GM10847 (cell line): Measurements from ENCODE around the gene ATP6V1C2.
A peak's percentile ranks its signal among the peaks of the same experiment; 100 is the strongest.

Source experiments
- POLR2A ChIP-seq: IDR thresholded peaks from 2 replicates; pipeline ENCODE4 v1.6.1; 2011; ENCODE audit not compliant: insufficient read length; ENCODE audit errors: extremely low read depth

The ATP6V1C2 gene

DNA sequence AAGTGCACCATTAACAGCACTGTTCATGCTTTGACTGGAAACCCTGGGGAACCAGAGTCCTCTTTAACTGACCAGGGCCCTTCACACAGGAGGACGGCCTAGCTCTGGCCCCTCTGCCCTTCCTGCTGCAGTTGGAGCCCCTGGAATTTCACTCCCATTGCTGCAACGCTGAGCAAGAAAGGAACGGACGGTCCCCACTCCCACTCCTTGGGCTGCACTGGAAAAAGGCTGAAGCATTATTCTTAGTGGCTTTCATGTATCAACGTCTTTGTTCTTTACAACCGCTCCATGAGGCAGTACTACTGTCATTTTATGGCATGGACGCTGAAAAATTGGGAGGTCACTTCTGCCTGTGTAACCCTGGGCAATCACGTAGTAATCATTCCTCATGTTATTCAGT, 81.2 kb downstream of the ATP6V1C2 start:
- TF ChIP-seq POLR2A, result no peak

DNA sequence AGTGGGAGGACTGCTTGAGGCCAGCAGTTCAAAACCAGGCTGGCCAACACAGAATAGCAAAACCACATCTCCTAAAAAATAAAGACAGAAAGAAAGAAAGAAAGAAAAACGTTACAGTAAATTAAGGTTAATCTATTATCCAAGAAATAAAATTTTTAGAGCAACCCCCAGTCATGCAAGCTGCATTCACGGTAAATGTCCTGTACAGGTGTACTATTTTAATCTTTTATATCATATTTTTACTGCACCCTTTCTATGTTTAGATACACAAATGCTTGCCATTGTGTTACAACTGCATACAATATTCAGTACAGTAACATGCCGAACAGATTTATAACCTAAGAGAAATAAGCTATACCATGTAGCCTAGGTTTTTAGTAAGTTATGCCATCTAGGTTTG, 85.1 kb downstream of the ATP6V1C2 start:
- no peak for TF ChIP-seq POLR2A

DNA sequence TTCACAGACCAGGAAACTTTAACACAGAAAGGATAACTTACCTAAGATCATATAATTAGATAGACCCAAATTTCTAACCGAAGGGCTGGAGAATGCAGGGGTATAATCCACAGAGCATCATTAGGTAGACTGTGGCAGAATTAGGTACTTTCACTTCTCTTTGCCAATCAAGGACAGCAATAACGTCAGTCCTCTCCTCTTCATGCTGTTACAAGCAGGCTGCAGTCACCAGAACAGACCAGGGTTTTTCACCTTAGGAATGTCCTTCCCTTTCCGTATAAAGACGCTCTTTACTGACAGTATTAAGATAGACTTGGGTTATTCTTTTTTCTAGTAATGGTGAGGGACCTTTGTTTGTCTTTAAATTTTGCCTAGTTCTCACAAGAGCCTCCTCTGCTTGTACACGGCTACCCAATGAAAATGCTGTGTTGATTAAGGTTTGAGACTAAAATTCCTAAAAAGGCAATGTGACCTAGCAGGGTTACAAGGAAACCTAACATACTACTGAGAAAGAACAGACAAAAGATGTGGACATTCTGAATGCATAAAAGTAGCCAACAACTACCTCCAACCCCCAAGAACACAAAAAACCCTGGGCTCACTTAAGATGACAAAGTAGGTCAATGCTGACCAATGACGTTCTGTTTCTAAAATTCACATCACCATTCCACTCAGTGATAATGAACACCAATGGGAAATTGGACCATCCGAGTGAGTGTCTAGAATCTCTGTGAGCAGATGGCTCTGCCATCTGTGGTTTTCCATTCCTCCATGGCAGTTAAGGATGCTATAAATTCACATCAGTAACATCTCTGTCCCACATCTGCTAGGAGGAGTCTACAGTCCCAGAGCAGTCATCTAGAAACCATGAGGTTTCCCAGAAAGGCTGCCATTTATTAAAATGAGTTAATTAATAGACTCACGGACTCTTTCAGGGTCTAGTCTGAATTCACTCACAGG, 89.1 kb downstream of the ATP6V1C2 start:
- no peak for TF ChIP-seq POLR2A

DNA sequence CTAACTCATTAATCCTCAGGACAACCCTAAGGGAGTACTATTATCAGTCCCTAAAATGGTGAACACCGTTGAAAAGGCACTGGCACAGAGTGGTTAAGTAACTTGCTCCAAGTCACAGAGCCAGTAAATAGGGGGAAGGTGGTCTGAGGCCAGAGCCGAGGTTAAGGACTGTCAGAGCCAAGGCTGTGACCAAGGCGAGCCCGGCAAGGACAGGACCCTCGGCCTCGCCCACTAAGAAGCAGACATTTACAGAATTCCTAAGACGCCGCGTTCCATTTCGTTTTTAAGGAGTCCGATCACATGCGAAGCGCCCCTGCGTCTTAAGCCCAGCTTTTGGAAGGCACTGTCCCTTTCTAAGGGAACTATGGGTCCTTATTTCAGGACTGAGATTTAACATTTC, 90.1 kb downstream of the ATP6V1C2 start:
- no peak for TF ChIP-seq POLR2A

DNA sequence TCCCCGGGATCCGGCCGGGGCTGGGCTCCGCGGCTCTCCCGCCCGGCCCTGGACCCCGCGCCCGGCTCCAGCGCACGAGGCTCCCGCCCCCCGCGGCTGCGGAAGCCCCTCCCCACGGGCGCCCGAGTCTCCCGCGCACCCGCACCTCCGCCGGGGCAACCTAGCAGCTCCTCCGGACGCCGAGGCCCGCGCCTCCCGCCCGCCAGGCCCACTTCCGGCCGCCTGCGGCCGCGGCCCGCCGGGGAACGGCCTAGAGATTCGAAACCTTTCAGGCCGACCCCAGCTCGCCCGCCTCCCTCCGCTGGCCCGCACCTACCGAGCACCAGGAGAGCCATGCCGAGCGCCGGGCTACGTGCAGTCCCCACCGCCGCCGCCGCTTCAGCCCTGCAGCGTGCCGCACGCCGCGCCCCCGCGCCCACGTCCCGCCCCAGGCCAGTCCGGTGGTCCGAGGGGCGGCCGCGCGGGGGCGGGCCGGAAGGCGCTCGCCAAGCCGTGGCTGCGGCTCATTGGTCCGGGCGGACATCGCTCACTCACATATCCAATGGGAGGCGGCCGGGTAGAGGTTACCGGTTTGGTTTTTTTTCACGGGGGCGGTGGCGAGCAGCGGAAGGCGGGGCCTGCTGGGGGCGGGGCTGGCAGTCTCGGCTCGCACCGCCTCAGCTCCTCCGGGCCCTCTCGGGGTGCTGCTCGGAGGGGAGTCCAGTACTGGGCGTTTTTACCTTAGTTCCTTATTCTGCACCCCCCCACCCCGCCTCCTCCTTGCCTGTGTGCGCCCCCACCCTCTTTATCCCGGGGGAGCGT, 91.1 kb downstream of the ATP6V1C2 start, which contains the start of gene PDIA6:
PDIA6 (minus strand) TSS at position 424 of the 801 bp plus-strand sequence; CDS start at position 335, 89 bp downstream.
- peak; percentile 58 for TF ChIP-seq POLR2A

DNA sequence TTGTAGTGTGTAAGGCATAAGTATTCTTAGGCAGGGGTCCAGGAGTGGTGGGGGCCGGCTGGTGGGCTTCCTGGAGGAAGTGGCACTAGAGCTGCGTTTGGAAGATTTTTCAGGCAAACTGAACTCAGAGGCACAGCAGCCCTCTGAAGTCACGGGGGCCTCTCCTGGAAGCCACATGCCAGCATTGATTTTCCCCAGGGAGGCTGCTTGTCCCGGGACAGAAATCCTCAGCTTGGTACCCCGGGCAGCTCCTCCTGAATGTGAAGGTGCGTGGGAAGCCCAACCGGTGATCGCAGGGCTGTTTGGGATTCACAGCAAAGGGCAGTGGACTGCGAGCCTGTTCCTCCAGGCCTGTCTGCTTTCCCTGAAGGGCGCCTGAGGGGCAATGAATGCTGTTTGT, 92.7 kb downstream of the ATP6V1C2 start:
- TF ChIP-seq POLR2A, result no peak

DNA sequence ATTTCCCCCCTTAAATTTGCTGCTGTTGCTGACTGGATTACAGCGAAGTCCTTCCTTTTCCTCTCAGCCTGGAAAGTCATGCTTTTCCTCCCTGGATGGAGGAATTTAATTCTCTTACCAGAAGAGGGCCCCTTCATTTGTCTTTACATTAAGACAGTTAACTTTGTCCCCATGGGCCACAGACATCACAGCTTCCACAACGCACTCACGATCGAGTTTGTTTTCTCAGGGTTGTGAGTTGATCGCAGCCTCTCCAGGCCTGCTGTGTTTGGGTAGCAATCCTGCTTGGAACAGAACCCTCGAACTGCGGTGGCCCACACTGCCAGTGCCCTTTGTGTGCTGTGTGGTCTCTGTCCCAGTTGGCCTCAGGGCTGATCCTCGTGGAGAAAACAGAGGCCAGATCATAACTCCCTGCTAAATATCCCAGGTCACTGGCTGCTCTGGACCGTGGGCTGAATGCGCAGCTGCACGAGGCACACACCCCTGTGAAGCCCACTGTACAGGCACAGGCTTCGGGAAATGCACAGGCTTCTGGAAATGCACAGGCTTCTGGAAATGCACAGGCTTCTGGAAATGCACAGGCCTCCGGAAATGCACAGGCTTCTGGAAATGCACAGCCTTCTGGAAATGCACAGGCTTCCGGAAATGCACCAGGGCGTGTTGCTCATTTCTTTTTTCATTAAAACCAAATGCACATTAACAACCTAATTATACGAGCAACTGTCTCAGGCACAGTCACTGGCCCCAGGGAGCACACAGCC, 93.3 kb downstream of the ATP6V1C2 start:
- no peak for TF ChIP-seq POLR2A

DNA sequence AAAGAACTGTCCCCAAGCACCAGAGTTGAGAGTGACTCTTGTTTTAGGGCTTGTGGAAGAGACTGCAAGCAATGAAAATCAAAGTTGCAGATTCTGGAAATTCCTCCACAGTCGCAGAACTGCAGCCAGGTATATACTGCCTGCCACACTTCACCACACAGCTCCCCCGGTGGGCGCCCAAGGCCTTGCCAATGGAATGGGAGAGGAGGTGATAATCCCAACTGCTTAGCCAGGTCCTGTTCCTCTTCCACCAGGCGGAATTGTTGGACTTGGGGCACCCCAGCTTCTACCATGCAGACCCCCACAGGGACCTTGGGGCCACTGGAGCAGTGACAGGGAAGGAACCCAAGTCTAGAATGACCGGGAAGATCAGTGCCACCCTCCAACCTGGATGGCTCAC, 96.0 kb downstream of the ATP6V1C2 start:
- no peak for TF ChIP-seq POLR2A

DNA sequence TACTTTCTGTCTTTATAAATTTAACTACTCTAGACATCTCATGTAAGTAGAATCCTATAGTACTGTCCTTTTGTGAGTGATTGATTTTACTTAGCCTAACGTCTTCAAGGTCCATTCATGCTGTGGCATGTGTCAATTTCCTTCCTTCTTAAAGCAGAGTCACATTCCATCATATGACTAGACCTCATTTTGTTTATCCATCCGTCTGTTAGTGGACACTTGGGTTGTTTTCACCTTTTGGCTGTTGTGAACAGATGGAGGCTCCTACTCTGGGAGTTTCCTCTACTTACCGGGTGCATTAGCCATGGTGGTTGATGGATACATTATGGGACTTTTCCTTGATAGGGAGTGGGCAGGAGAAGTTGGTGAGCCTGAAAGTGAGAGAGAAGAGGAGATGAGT, 97.6 kb downstream of the ATP6V1C2 start:
- no peak for TF ChIP-seq POLR2A

DNA sequence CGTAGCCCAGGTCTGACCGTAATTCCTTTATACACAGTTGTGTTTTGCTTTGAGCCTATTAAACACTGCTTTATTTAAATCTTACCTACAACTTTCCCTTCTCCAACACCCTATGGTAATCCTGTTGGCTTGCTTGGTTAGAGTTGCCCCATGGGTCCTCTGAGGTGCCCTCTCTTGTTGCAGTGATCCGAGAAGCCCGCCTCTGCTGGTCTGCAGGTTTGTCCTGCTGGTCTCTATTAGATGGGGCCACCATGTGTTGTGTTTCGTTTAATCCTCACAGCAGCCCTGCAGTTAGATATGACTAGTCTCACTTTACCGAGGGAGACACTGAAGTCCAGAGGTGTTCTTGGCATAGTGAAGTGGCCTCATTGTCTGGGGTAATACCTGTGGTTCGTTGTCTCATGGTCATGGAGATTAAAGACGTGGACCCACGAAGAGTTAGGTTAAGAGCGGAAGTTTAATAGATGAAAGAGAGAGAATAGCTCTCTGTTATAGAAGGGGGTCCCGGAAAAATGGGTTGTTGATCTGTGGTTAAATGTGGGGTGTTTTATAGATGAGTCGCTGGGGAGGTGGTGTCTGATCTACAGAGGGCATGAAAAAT, 98.4 kb downstream of the ATP6V1C2 start:
- TF ChIP-seq POLR2A, result no peak

DNA sequence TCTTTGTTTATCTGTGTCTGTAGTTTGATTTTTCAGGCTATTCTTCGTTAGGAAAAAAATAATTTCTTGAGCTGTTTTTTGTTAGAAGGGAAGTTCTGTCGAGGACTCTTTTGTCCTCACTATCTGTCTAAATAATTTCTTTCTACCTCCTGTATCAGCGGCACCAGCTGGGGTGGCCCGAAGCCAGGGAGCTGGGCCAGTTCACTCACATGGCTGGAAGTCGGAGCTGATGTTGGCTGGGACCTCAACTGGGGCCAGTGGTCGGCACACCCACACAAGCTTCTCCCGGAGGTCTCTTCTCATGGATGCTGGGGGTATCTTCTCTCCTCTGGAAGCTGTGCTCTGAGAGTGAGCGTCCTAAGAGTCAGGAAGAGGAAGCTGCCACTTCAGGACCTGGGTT, 99.1 kb downstream of the ATP6V1C2 start:
- TF ChIP-seq POLR2A, result no peak

DNA sequence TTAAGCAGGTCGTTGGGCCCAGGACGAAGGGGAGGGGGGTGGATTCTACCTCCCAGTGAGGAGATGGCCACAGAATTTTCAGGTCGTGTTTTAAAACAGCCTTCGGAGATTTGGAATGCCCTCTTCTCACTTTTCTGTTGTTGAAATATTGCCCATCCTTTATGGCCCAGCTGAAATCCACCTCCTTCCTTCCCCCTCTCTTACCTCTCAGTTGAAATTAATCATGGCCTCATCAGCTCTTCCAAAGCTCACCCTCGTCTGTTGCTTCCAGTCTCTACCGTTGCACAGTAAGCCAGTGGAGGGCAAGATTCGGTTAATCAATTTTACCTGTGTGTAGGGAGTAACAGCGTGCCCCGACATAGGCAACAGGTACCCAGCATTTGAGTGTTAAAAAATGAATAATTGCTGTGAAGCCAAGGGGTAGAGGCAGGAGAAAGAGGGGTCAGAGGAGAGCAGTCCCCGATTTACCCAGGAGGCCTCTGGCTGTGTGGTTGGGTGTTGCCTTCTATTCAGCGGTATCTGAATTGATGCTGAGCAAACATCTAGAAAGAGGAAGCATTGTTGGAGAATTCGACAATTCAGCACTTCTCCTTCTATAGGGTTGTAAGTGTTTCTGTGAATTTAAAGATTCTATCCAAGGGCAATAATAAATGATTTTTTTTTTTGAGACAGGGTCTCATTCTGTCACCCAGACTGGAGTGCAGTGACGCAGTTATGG, 99.7 kb downstream of the ATP6V1C2 start:
- no peak for TF ChIP-seq POLR2A

DNA sequence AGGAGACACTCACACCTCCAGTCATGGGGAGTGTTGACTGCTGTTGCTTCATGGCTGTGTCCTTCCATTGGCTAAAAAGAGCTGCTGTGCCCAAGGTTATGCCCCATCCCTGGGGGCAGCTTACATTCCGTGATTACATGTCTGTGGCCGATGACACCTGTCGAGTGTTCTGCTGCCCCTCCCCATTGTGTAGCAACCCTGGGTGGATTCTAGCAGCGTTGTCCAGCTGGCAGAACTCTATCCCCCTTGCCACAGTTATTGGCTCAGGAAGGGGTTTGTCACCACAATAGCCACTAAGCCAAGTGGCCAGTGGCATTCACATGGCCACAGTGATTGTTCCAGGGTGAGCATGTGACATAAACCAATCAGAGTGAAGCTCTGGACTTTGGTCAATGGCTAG, 102.8 kb downstream of the ATP6V1C2 start:
- no peak for TF ChIP-seq POLR2A

DNA sequence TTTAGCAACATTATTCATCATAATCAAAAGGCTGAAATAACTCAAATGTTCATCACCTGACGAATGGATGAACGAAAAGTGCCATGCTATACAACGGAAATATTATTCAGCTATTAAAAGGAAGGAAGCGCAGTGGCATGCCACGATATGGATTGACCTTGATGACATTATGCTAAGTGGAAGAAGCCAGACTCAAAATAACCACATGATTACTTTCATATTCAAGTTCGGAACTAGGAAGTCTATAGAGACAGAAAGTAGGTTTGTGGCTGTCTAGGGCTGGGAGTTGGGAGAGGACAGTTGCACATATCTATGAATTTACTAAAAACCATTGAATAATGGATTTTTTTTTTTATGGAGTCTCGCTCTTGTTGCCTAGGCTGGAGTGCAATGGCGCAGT, 104.6 kb downstream of the ATP6V1C2 start:
- TF ChIP-seq POLR2A, result no peak
